Neural cell (in vitro differentiated cells): ENCODE data around the gene TAS1R2. TPM values are rescaled to one million over a fixed set of nuclear protein-coding genes. Genes with fewer than 3 reads are reported as not detected.

ENCODE experiments used
- H2AFZ ChIP-seq: fragments of 200-600, 300-800 bp; sonication (generic), shearing (Covaris generic); 2 replicates; pipeline ENCODE4 v1.6.0; 2014; ENCODE audit warnings: low read depth, mild to moderate bottlenecking, antibody characterized with exemption, low read length, moderate library complexity
- H3F3A ChIP-seq: fragments of 200-600 bp; shearing (Covaris generic); 2 replicates; pipeline ENCODE4 v1.6.1; 2016; ENCODE audit warnings: mild to moderate bottlenecking, moderate library complexity, mixed read lengths, antibody characterized with exemption, low read length; ENCODE audit not compliant: insufficient read depth, poor library complexity, severe bottlenecking
- H3K27ac ChIP-seq: fragments of 200-600, 300-800 bp; sonication (generic), shearing (Covaris generic); 2 replicates; pipeline ENCODE4 v1.5.1; 2014; ENCODE audit warnings: mild to moderate bottlenecking, low read length, moderate library complexity
- H3K27me3 ChIP-seq: fragments of 300-800, 200-600 bp; sonication (generic), shearing (Covaris generic); 2 replicates; pipeline ENCODE4 v1.6.0; 2014; ENCODE audit warnings: mild to moderate bottlenecking, low read depth, low read length, moderate library complexity; ENCODE audit not compliant: insufficient read depth
- H3K36me3 ChIP-seq: fragments of 300-800, 200-600 bp; sonication (generic), shearing (Covaris generic); 2 replicates; pipeline ENCODE4 v1.5.1; 2014; ENCODE audit warnings: mild to moderate bottlenecking, antibody characterized with exemption, low read length, moderate library complexity; ENCODE audit not compliant: insufficient read depth
- H3K4me2 ChIP-seq: fragments of 300-800, 200-600 bp; sonication (generic), shearing (Covaris generic); 2 replicates; pipeline ENCODE4 v1.6.0; 2014; ENCODE audit warnings: mild to moderate bottlenecking, low read length
- H3K4me3 ChIP-seq: fragments of 300-800, 200-600 bp; sonication (generic), shearing (Covaris generic); 2 replicates; pipeline ENCODE4 v1.5.1; 2014; ENCODE audit warnings: mild to moderate bottlenecking, low read length, moderate library complexity
- H3K79me2 ChIP-seq: fragments of 200-600 bp; shearing (Covaris generic); replicated peaks from 2 replicates; pipeline ENCODE4 v1.6.0; 2014; ENCODE audit warnings: mild to moderate bottlenecking, low read length, moderate library complexity; ENCODE audit not compliant: insufficient read depth
- H3K9ac ChIP-seq: fragments of 300-800, 200-600 bp; sonication (generic), shearing (Covaris generic); 2 replicates; pipeline ENCODE4 v1.6.1; 2016; ENCODE audit warnings: mild to moderate bottlenecking, low read length, mixed read lengths
- H3K9me2 ChIP-seq: fragments of 200-600 bp; shearing (Covaris generic); 2 replicates; pipeline ENCODE4 v1.6.1; 2016; ENCODE audit warnings: mild to moderate bottlenecking, low read length, mixed read lengths; ENCODE audit not compliant: insufficient read depth
- H3K9me3 ChIP-seq: fragments of 200-600, 300-800 bp; sonication (generic), shearing (Covaris generic); 2 replicates; pipeline ENCODE4 v1.6.1; 2016; ENCODE audit warnings: mild to moderate bottlenecking, mixed run types, low read length, moderate library complexity, mixed read lengths
- H4K20me1 ChIP-seq: fragments of 200-600 bp; shearing (Covaris generic); 2 replicates; pipeline ENCODE4 v1.6.1; 2016; ENCODE audit warnings: mild to moderate bottlenecking, mixed run types; ENCODE audit not compliant: insufficient read depth
- CTCF ChIP-seq: fragments of 450-650 bp; IDR thresholded peaks from 2 replicates; pipeline ENCODE4 v1.5.1; 2014; ENCODE audit warnings: antibody characterized with exemption, mild to moderate bottlenecking, moderate library complexity; ENCODE audit not compliant: poor library complexity, severe bottlenecking
- EP300 ChIP-seq: fragments of 450-650 bp; conservative IDR thresholded peaks from 2 replicates; pipeline ENCODE4 v1.6.1; 2014; ENCODE audit warnings: antibody characterized with exemption, mild to moderate bottlenecking, moderate library complexity; ENCODE audit not compliant: poor library complexity, severe bottlenecking
- EZH2 ChIP-seq: fragments of 200-600, 300-800 bp; shearing (Covaris generic), sonication (generic); IDR thresholded peaks from 2 replicates; pipeline ENCODE4 v1.6.1; 2014; ENCODE audit warnings: antibody characterized with exemption, low read length, borderline replicate concordance, mild to moderate bottlenecking; ENCODE audit not compliant: insufficient read depth, poor library complexity, severe bottlenecking
- MXI1 ChIP-seq: fragments of 450-650 bp; conservative IDR thresholded peaks from 2 replicates; pipeline ENCODE4 v1.6.1; 2014; ENCODE audit warnings: antibody characterized with exemption, mild to moderate bottlenecking; ENCODE audit not compliant: poor library complexity, severe bottlenecking
- POLR2AphosphoS5 ChIP-seq: IDR thresholded peaks from 2 replicates; pipeline ENCODE4 v1.6.1; 2012
- RAD21 ChIP-seq: fragments of 450-650 bp; conservative IDR thresholded peaks from 2 replicates; pipeline ENCODE4 v1.6.1; 2014; ENCODE audit warnings: antibody characterized with exemption, mild to moderate bottlenecking, moderate library complexity
- REST ChIP-seq: IDR thresholded peaks from 2 replicates; pipeline ENCODE4 v1.6.1; 2012; ENCODE audit warnings: borderline replicate concordance
- SMC3 ChIP-seq: fragments of 450-650 bp; conservative IDR thresholded peaks from 2 replicates; pipeline ENCODE4 v1.6.1; 2014; ENCODE audit warnings: antibody characterized with exemption, mild to moderate bottlenecking, moderate library complexity; ENCODE audit not compliant: poor library complexity
- TAF1 ChIP-seq: IDR thresholded peaks from 2 replicates; pipeline ENCODE4 v1.6.1; 2012; ENCODE audit warnings: low read depth
- polyA plus RNA-seq: library from polyadenylated mRNA; depleted of rRNA; stranded (reverse); fragments of >200 nt; gene quantifications from 2 replicates; pipeline ENCODE4 v1.2.3, GENCODE V29; 2014

TAS1R2 gene
- polyA plus RNA-seq, 1 donor from 2014 or later = not detected

GRCh38 chr1:18854331-18855025, 5.0 kb downstream of the TAS1R2 start:
- H2AFZ ChIP-seq = no peak overlapping the region
- H3K36me3 ChIP-seq = no peaks in the 10 kb centered on the region
- H3K4me2 ChIP-seq = no peak overlapping the region
- TF ChIP-seq SMC3 = no peak
- TF ChIP-seq RAD21 = no peak
- TF ChIP-seq CTCF = no peak
- no peak for TF ChIP-seq TAF1
- TF ChIP-seq POLR2AphosphoS5 = no peak
- TF ChIP-seq EZH2 = no peak
- TF ChIP-seq REST = no peak
- no peak for TF ChIP-seq MXI1
- TF ChIP-seq EP300 = no peak
- no peak overlapping the region for H3K9ac ChIP-seq
- no peaks in the 10 kb centered on the region for H4K20me1 ChIP-seq
- no peak overlapping the region for H3K27ac ChIP-seq
- no peaks in the 10 kb centered on the region for H3K9me2 ChIP-seq
- no peak overlapping the region for H3K4me3 ChIP-seq
- no peaks in the 10 kb centered on the region for H3F3A ChIP-seq
- no peaks in the 10 kb centered on the region for H3K79me2 ChIP-seq
- no peaks in the 10 kb centered on the region for H3K9me3 ChIP-seq
- H3K27me3 ChIP-seq = no peaks in the 10 kb centered on the region

- H3K9me2 ChIP-seq = no peaks in the 10 kb centered on the region
- H3K4me3 ChIP-seq = no peak overlapping the region
- H3K9ac ChIP-seq = no peak overlapping the region
- no peak overlapping the region for H3K4me2 ChIP-seq
- H4K20me1 ChIP-seq = no peaks in the 10 kb centered on the region
- H3F3A ChIP-seq = no peaks in the 10 kb centered on the region
- TF ChIP-seq RAD21 (no peak), EZH2 (no peak), POLR2AphosphoS5 (no peak), TAF1 (no peak), CTCF (no peak), MXI1 (no peak), SMC3 (no peak), REST (no peak), EP300 (no peak)
- no peaks in the 10 kb centered on the region for H3K79me2 ChIP-seq
- H2AFZ ChIP-seq = no peak overlapping the region
- no peaks in the 10 kb centered on the region for H3K36me3 ChIP-seq
- H3K27ac ChIP-seq = no peak overlapping the region
- H3K9me3 ChIP-seq = no peaks in the 10 kb centered on the region
- H3K27me3 ChIP-seq = no peaks in the 10 kb centered on the region
These were observed 7.0 kb downstream of the TAS1R2 start for GRCh38 chr1:18852501-18852900.
